GM19238 (cell line): Measurements from ENCODE around the gene C14orf119.
A peak's percentile ranks its signal among the peaks of the same experiment; 100 is the strongest.

Experiments
- DNase-seq: peaks from one replicate; pipeline ENCODE4 v3.0.0; 2011; ENCODE audit warnings: low spot score; ENCODE audit not compliant: insufficient read length

C14orf119 gene

GRCh38 chr14:23060536-23061260 is 34.6 kb upstream of the C14orf119 start:
- no peak for DNase-seq

GRCh38 chr14:23062002-23062401 is 33.3 kb upstream of the C14orf119 start:
- DNase-seq, result no peak

- DNase-seq, result no peak
Measured at GRCh38 chr14:23063601-23064000, 31.7 kb upstream of the C14orf119 start.

- no peak for DNase-seq
Measured at GRCh38 chr14:23066368-23066767, 28.9 kb upstream of the C14orf119 start.

- DNase-seq, result no peak
Measured at GRCh38 chr14:23066855-23067744, 28.2 kb upstream of the C14orf119 start.

GRCh38 chr14:23067847-23068788 is 27.2 kb upstream of the C14orf119 start:
- no peak for DNase-seq

GRCh38 chr14:23068789-23069412 is 26.4 kb upstream of the C14orf119 start:
- peak; percentile 84 for DNase-seq

- DNase-seq, result no peak
Measured at GRCh38 chr14:23069413-23069806, 25.9 kb upstream of the C14orf119 start.

- DNase-seq, result no peak
Measured at GRCh38 chr14:23070262-23071129, 24.8 kb upstream of the C14orf119 start.

GRCh38 chr14:23071244-23071920 is 23.9 kb upstream of the C14orf119 start:
- peak; percentile 86 for DNase-seq

- DNase-seq, result no peak
Measured at GRCh38 chr14:23071921-23072539, 23.3 kb upstream of the C14orf119 start.

GRCh38 chr14:23074906-23075305 is 20.4 kb upstream of the C14orf119 start:
- no peak for DNase-seq

- no peak for DNase-seq
Measured at GRCh38 chr14:23076785-23077408, 18.4 kb upstream of the C14orf119 start.

- no peak for DNase-seq
Measured at GRCh38 chr14:23077962-23078361, 17.3 kb upstream of the C14orf119 start.

- no peak for DNase-seq
Measured at GRCh38 chr14:23078692-23079116, 16.6 kb upstream of the C14orf119 start.

GRCh38 chr14:23079716-23080115 is 15.6 kb upstream of the C14orf119 start:
- no peak for DNase-seq

GRCh38 chr14:23080474-23080873 is 14.8 kb upstream of the C14orf119 start:
- DNase-seq, result no peak

GRCh38 chr14:23085458-23085857 is 9.8 kb upstream of the C14orf119 start:
- DNase-seq, result no peak
